ENCODE results near the gene IQCF5. TPM values are rescaled to one million over a fixed set of nuclear protein-coding genes. Genes with fewer than 3 reads are reported as not detected.

The IQCF5 gene
- total and polyA plus RNA-seq, 2 of the 4 experiments (the other 2 are of a cell fraction), result not detected

DNA sequence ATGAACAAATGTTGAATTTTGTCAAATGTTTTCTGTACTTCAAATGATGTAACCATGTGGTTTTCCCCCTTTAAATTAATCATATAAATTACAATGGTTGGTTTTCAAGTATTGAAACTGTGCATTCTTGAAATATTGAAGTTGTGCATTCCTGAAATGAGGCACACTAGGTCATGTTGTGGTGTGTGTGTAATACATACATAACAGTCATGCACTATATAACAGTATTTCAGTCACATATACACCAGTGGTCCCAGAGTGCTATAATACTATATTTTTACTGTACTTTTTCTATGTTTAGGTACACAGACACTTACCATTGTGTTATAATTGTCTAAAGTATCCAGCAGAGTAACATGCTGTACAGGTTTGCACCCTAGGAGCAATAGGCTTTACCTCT lies 11.0 kb upstream of the IQCF5 start:
- H3K27ac ChIP-seq (ENCODE audit: insufficient read depth, low read length), result no peak overlapping the region

More for the DNA sequence above, 11.0 kb upstream of the IQCF5 start:
- BruUV-seq (replicated peaks), result no TSS peak
- Histone ChIP-seq H2BK5ac (ENCODE audit: low read depth, low read length, poor library complexity, severe bottlenecking) (no peak overlapping the region), H2AFZ (replicated peaks; ENCODE audit: low read length, poor library complexity) (no peak overlapping the region), H3K9me1 (ENCODE audit: insufficient read depth, low read length) (no peaks in the 10 kb centered on the region), H2AK5ac (ENCODE audit: low read depth, low read length) (no peak overlapping the region), H2AK9ac (replicated peaks; ENCODE audit: low read depth, low read length, poor library complexity) (no peak overlapping the region), H3K27me3 (ENCODE audit: control insufficient read depth, insufficient read depth, low read length) (peaks cover 2% of the 10 kb centered on the region), H4K91ac (ENCODE audit: insufficient read depth, low read depth, low read length) (no peak overlapping the region), H3K9ac (ENCODE audit: low read depth, low read length) (no peak overlapping the region), H3K79me1 (ENCODE audit: low read depth in 1 of 2, low read length in 2 of 2) (no peaks in the 10 kb centered on the region), H3K23ac (ENCODE audit: low read depth, low read length) (no peak overlapping the region), H3K4me1 (ENCODE audit: control insufficient read depth, insufficient read depth, low read length) (no peaks in the 10 kb centered on the region), H2BK20ac (ENCODE audit: low read depth, low read length) (no peak overlapping the region), H3K18ac (ENCODE audit: low read depth, low read length) (no peak overlapping the region), H3K14ac (replicated peaks; ENCODE audit: low read depth, low read length) (no peak overlapping the region), H4K5ac (ENCODE audit: low read depth, low read length) (no peak overlapping the region), H4K8ac (ENCODE audit: low read depth in 2 of 2, low read length in 2 of 2) (no peak overlapping the region), H3K4me3 (ENCODE audit: insufficient read depth, low read depth, low read length) (no peak overlapping the region), H3K56ac (ENCODE audit: extremely low read depth, insufficient read depth, low read length) (no peak overlapping the region), H4K20me1 (ENCODE audit: insufficient read depth, low read length) (no peaks in the 10 kb centered on the region), H2BK120ac (ENCODE audit: low read depth, low read length) (no peak overlapping the region), H3K36me3 (ENCODE audit: control insufficient read depth, insufficient read depth, low read length) (no peaks in the 10 kb centered on the region), H2BK15ac (ENCODE audit: low read depth, low read length) (no peak overlapping the region), H3K4ac (ENCODE audit: low read depth, low read length) (no peak overlapping the region), H3K9me3 (ENCODE audit: control insufficient read depth, insufficient read depth, low read length) (no peaks in the 10 kb centered on the region), H3K4me2 (ENCODE audit: low read depth, low read length) (no peak overlapping the region)
- in situ Hi-C loops (cut with MboI; ENCODE audit: low sequenced_read_pairs) (no loop called here), dilution Hi-C loops (cut with HindIII; ENCODE audit: low sequenced_read_pairs, unreplicated experiment) (no loop called here), intact Hi-C loops (cut with micrococcal nuclease) (no loop called here)
- TF ChIP-seq USF2 (IDR thresholded peaks at IDR 0.05; ENCODE audit: low read depth, low read length), result no peak
- no peak for TF ChIP-seq SMC3 (IDR thresholded peaks at IDR 0.05; ENCODE audit: low read depth, low read length)
- TF ChIP-seq FOS (IDR thresholded peaks at IDR 0.05; ENCODE audit: low read depth, low read length), result no peak
- TF ChIP-seq CEBPB (IDR thresholded peaks at IDR 0.05; ENCODE audit: low read depth, low read length), result no peak
- TF ChIP-seq BHLHE40 (IDR thresholded peaks at IDR 0.05; ENCODE audit: low read depth, low read length), result no peak
- ATAC-seq (ENCODE audit: low read depth), result no peak
- ChIA-PET CTCF (no interaction called here), POLR2A (ENCODE audit: unreplicated experiment) (no interaction called here)
- DNase-seq, result no peak
